ENCODE results near the gene NEK7.

NEK7 gene

GRCh38 chr1:198318085-198318484 lies 161.3 kb downstream of the NEK7 start:
- peaks cover 12% of the 10 kb centered on the region for H3K4me1 Mint-ChIP-seq
- ATAC-seq, result no peak

GRCh38 chr1:198320759-198321158 lies 164.0 kb downstream of the NEK7 start:
- peaks cover 9% of the 10 kb centered on the region for H3K4me1 Mint-ChIP-seq
- no peaks in the 10 kb centered on the region for H3K27me3 Mint-ChIP-seq
- DNase-seq, result no peak
- no peak overlapping the region for H3K27ac Mint-ChIP-seq
- peaks cover 33% of the 10 kb centered on the region for H3K36me3 Mint-ChIP-seq (ENCODE audit: low read depth)
- ATAC-seq, result no peak
- H3K9me3 Mint-ChIP-seq, result peaks cover 7% of the 10 kb centered on the region
- H3K4me3 Mint-ChIP-seq, result no peak overlapping the region

More at GRCh38 chr1:198318085-198318484, 161.3 kb downstream of the NEK7 start:
- no peak overlapping the region for H3K4me3 Mint-ChIP-seq
- H3K36me3 Mint-ChIP-seq (ENCODE audit: low read depth), result peaks cover 42% of the 10 kb centered on the region
- no peaks in the 10 kb centered on the region for H3K9me3 Mint-ChIP-seq
- H3K27me3 Mint-ChIP-seq, result no peaks in the 10 kb centered on the region
- DNase-seq, result no peak
- H3K27ac Mint-ChIP-seq, result no peak overlapping the region

GRCh38 chr1:198326232-198326631 lies 169.4 kb downstream of the NEK7 start:
- no peaks in the 10 kb centered on the region for H3K4me1 Mint-ChIP-seq

DNA sequence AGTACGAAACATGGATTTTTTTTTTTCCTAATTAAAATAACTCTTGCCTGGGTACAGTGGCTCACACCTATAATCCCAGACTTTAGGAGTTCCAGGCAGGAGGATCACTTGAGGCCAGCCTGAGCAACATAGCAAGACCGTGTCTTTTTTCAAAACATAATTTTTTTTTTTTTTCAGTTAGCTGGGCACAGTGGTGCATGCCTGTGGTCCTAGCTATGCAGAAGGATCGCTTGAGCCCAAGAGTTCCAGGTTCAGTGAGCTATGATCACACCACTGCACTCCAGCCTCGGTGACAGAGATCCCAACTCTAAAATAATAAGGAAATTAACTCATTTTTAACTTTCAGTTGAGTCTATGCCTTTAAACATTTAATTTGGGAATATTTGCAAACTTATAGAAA lies 170.1 kb downstream of the NEK7 start:
- no peak for ATAC-seq
- H3K4me3 Mint-ChIP-seq, result no peak overlapping the region
- H3K27me3 Mint-ChIP-seq, result peaks cover 6% of the 10 kb centered on the region
- peaks cover 7% of the 10 kb centered on the region for H3K9me3 Mint-ChIP-seq
- H3K27ac Mint-ChIP-seq, result no peak overlapping the region
- peaks cover 11% of the 10 kb centered on the region for H3K36me3 Mint-ChIP-seq (ENCODE audit: low read depth)
- no peaks in the 10 kb centered on the region for H3K4me1 Mint-ChIP-seq
- DNase-seq, result no peak

More at GRCh38 chr1:198326232-198326631, 169.4 kb downstream of the NEK7 start:
- H3K27me3 Mint-ChIP-seq, result peaks cover 5% of the 10 kb centered on the region
- peaks cover 7% of the 10 kb centered on the region for H3K9me3 Mint-ChIP-seq
- no peak overlapping the region for H3K27ac Mint-ChIP-seq
- DNase-seq (no peak), ATAC-seq (no peak)
- H3K4me3 Mint-ChIP-seq, result no peak overlapping the region
- H3K36me3 Mint-ChIP-seq (ENCODE audit: low read depth), result peaks cover 13% of the 10 kb centered on the region

- no peak for ATAC-seq
- DNase-seq, result no peak
- Mint-ChIP-seq H3K27me3 (peaks cover 10% of the 10 kb centered on the region), H3K36me3 (ENCODE audit: low read depth) (peaks cover 4% of the 10 kb centered on the region), H3K4me1 (no peaks in the 10 kb centered on the region), H3K27ac (no peak overlapping the region), H3K4me3 (no peak overlapping the region), H3K9me3 (peaks cover 3% of the 10 kb centered on the region)
Measured at GRCh38 chr1:198328458-198329032, 171.7 kb downstream of the NEK7 start.

GRCh38 chr1:198330982-198331615 lies 174.3 kb downstream of the NEK7 start:
- Mint-ChIP-seq H3K27ac (no peak overlapping the region), H3K27me3 (peaks cover 10% of the 10 kb centered on the region), H3K4me3 (no peak overlapping the region), H3K36me3 (ENCODE audit: low read depth) (no peaks in the 10 kb centered on the region), H3K9me3 (peaks cover 6% of the 10 kb centered on the region), H3K4me1 (no peaks in the 10 kb centered on the region)
- no peak for ATAC-seq
- DNase-seq, result no peak

DNA sequence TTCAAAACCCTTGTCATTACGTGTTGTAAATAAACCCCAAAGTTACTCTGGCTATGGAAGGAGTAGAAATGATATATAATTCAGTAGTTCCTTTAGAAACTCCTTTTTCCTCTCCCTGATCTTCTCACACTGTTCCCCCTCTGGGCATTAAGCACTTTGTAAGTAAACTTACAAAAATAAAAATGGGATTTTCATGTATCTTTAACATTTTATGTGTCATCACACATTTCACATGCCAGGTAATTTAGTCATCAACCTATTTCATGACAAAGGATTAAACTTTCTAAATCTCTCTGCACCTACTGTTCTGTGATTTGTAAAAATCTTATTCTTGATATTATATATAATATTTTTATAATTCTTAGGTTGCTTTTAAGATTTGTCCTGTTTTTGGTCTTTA lies 176.9 kb downstream of the NEK7 start:
- peaks cover 6% of the 10 kb centered on the region for H3K9me3 Mint-ChIP-seq
- ATAC-seq, result no peak
- no peak overlapping the region for H3K4me3 Mint-ChIP-seq
- no peaks in the 10 kb centered on the region for H3K4me1 Mint-ChIP-seq
- no peaks in the 10 kb centered on the region for H3K36me3 Mint-ChIP-seq (ENCODE audit: low read depth)
- H3K27ac Mint-ChIP-seq, result no peak overlapping the region
- no peak for DNase-seq
- peaks cover 10% of the 10 kb centered on the region for H3K27me3 Mint-ChIP-seq

DNA sequence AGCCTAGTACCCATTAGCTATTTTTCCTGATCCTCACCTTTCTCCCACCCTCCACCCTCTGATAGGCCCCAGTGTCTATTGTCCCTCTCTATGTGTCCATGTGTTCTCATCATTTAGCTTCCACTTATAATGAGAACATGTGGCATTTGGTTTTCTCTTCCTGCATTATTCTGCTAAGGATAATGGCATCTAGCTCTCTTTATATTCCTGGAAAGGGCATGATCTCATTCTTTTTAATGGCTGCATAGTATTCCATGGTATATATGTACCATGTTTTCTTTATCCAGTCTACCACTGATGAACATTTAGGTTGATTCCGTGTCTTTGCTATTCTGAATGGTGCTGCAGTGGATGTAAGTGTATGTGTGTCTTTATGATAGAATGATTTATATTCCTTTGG lies 178.9 kb downstream of the NEK7 start:
- Mint-ChIP-seq H3K27me3 (peaks cover 7% of the 10 kb centered on the region), H3K36me3 (ENCODE audit: low read depth) (no peaks in the 10 kb centered on the region), H3K27ac (no peak overlapping the region), H3K9me3 (peaks cover 6% of the 10 kb centered on the region), H3K4me1 (no peaks in the 10 kb centered on the region), H3K4me3 (no peak overlapping the region)
- ATAC-seq (no peak), DNase-seq (no peak)

DNA sequence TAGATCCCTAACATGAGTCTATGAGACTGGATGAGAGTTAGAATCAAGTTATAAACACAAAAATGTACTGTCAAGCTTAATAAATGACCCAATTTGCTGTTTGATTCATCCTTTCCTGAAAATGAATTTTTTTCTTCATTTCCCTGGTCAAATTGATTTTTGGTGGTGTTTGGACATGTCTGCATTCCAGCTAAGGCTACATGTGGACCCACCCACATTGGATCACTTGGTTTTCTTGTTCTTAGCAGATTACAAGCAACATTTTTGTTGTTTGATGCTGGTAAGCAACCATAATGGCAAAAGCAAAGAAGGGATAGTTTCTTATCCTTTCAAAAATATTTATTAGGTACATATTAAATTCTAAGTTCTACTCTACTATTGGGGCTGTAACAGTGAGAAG lies 181.1 kb downstream of the NEK7 start:
- no peaks in the 10 kb centered on the region for H3K4me1 Mint-ChIP-seq
- H3K27me3 Mint-ChIP-seq, result no peaks in the 10 kb centered on the region
- H3K27ac Mint-ChIP-seq, result no peak overlapping the region
- ATAC-seq, result no peak
- no peak overlapping the region for H3K4me3 Mint-ChIP-seq
- no peaks in the 10 kb centered on the region for H3K36me3 Mint-ChIP-seq (ENCODE audit: low read depth)
- peaks cover 6% of the 10 kb centered on the region for H3K9me3 Mint-ChIP-seq
- no peak for DNase-seq

- H3K27me3 Mint-ChIP-seq, result no peaks in the 10 kb centered on the region
- DNase-seq (no peak), ATAC-seq (no peak)
- no peaks in the 10 kb centered on the region for H3K4me1 Mint-ChIP-seq
- H3K36me3 Mint-ChIP-seq (ENCODE audit: low read depth), result no peaks in the 10 kb centered on the region
- peaks cover 6% of the 10 kb centered on the region for H3K9me3 Mint-ChIP-seq
- no peak overlapping the region for H3K27ac Mint-ChIP-seq
- H3K4me3 Mint-ChIP-seq, result no peak overlapping the region
Measured at GRCh38 chr1:198340139-198340538, 183.3 kb downstream of the NEK7 start.

- Mint-ChIP-seq H3K9me3 (no peaks in the 10 kb centered on the region), H3K4me3 (no peak overlapping the region), H3K27me3 (peaks cover 3% of the 10 kb centered on the region), H3K36me3 (ENCODE audit: low read depth) (no peaks in the 10 kb centered on the region), H3K27ac (no peak overlapping the region), H3K4me1 (no peaks in the 10 kb centered on the region)
- DNase-seq (no peak), ATAC-seq (no peak)
Measured at GRCh38 chr1:198346178-198346577, 189.4 kb downstream of the NEK7 start.

DNA sequence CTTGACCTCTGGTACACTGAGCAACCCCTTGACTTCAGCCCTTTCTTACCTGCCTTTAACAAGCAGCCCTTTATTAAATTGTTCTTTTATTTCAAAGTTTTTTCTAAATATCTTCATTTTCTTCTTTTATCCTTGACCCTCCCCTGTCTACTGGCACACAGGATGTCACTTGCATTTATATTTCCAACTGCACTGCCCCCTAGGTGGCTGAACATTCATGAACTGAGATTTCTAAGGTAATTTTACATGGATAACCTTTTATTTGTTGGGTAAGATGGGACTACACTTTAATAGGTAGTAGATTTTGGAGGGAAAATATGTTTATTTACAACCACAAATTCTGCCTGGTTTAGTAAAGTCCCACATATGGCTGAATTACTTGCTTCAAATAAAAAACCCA lies 193.7 kb downstream of the NEK7 start:
- H3K4me1 Mint-ChIP-seq, result peaks cover 1% of the 10 kb centered on the region
- H3K27me3 Mint-ChIP-seq, result peaks cover 3% of the 10 kb centered on the region
- H3K9me3 Mint-ChIP-seq, result no peaks in the 10 kb centered on the region
- no peak for ATAC-seq
- no peak overlapping the region for H3K4me3 Mint-ChIP-seq
- no peak for DNase-seq
- H3K36me3 Mint-ChIP-seq (ENCODE audit: low read depth), result no peaks in the 10 kb centered on the region
- no peak overlapping the region for H3K27ac Mint-ChIP-seq

GRCh38 chr1:198352975-198353695 lies 196.3 kb downstream of the NEK7 start:
- Mint-ChIP-seq H3K4me1 (peaks cover 1% of the 10 kb centered on the region), H3K9me3 (no peaks in the 10 kb centered on the region), H3K36me3 (ENCODE audit: low read depth) (no peaks in the 10 kb centered on the region), H3K4me3 (no peak overlapping the region), H3K27me3 (peaks cover 3% of the 10 kb centered on the region), H3K27ac (no peak overlapping the region)
- no peak for ATAC-seq
- DNase-seq, result no peak

DNA sequence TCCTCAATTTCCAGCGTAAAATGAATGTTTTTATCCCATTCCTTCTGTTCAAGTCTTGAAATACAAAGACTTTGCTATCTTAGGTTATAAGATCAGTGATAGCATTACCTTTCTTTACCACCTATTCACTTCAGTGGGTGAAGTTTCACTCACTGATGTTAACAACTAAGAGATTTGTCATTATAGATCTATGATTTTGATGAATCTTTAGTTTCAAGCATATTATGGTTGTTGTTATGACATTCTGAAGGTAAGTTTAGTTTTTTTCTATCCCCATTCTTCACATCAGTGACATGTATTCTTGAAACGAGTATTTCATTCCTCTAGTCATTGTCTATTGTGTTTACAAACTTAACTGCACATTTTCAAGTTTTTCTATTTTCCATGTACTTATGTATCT lies 201.1 kb downstream of the NEK7 start:
- H3K4me3 Mint-ChIP-seq, result no peak overlapping the region
- H3K4me1 Mint-ChIP-seq, result peaks cover 1% of the 10 kb centered on the region
- DNase-seq (no peak), ATAC-seq (no peak)
- no peaks in the 10 kb centered on the region for H3K36me3 Mint-ChIP-seq (ENCODE audit: low read depth)
- no peaks in the 10 kb centered on the region for H3K27me3 Mint-ChIP-seq
- H3K9me3 Mint-ChIP-seq, result no peaks in the 10 kb centered on the region
- H3K27ac Mint-ChIP-seq, result no peak overlapping the region

GRCh38 chr1:198359024-198359653 lies 202.3 kb downstream of the NEK7 start:
- ATAC-seq, result no peak

More at GRCh38 chr1:198359024-198359653, 202.3 kb downstream of the NEK7 start:
- no peak for DNase-seq
- H3K9me3 Mint-ChIP-seq, result no peaks in the 10 kb centered on the region
- no peaks in the 10 kb centered on the region for H3K36me3 Mint-ChIP-seq (ENCODE audit: low read depth)
- H3K27me3 Mint-ChIP-seq, result no peaks in the 10 kb centered on the region
- H3K27ac Mint-ChIP-seq, result no peak overlapping the region
- H3K4me3 Mint-ChIP-seq, result no peak overlapping the region
- no peaks in the 10 kb centered on the region for H3K4me1 Mint-ChIP-seq
